ENCODE measurements around the gene PRPF40A. TPM values are rescaled to one million over a fixed set of nuclear protein-coding genes. Genes with fewer than 3 reads are reported as not detected.
A peak's percentile ranks its signal among the peaks of the same experiment; 100 is the strongest.

Gene PRPF40A
- polyA plus RNA-seq, 1 experiment, result 113 TPM

DNA sequence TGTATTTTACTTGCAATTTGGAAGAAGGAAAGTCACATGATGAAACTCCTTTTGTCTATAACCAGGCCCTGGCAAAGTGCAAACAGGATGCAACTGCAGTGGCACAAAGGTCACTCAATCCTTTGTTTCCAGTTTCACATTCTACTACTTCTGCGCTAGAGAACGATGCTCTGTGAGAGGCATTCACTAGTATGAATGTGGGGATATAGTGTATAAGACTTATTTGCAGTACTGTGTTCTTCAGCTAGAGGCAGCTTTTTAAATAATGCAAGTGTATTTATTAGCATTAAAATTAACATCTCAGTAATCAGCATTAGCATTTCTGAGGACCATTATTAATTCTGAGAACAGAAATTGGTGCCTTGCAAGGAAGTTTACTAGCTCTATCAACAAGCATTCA lies 68.9 kb downstream of the PRPF40A start:
- TF ChIP-seq, protein P1, sequence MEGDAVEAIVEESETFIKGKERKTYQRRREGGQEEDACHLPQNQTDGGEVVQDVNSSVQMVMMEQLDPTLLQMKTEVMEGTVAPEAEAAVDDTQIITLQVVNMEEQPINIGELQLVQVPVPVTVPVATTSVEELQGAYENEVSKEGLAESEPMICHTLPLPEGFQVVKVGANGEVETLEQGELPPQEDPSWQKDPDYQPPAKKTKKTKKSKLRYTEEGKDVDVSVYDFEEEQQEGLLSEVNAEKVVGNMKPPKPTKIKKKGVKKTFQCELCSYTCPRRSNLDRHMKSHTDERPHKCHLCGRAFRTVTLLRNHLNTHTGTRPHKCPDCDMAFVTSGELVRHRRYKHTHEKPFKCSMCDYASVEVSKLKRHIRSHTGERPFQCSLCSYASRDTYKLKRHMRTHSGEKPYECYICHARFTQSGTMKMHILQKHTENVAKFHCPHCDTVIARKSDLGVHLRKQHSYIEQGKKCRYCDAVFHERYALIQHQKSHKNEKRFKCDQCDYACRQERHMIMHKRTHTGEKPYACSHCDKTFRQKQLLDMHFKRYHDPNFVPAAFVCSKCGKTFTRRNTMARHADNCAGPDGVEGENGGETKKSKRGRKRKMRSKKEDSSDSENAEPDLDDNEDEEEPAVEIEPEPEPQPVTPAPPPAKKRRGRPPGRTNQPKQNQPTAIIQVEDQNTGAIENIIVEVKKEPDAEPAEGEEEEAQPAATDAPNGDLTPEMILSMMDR (IDR thresholded peaks at IDR 0.05; ENCODE audit: low read depth, low read length), result peak; percentile 40
- H3K27ac ChIP-seq (ENCODE audit: low read depth, low read length), result no peak overlapping the region
- no peak for DNase-seq (ENCODE audit: low read depth, low spot score)
- POLR2A ChIA-PET, result interaction anchor here (0.6 to 1.0 kb wide), 2 partner anchors 69 to 243 kb away, joined by 3 to 7 read pairs; partner anchors contain the start of gene PRPF40A
- CTCF ChIA-PET, result interaction anchor here (0.5 to 4.4 kb wide), 12 partner anchors 10 to 647 kb away, joined by 3 to 45 read pairs (median 4); partner anchors contain the start of gene STAM2
- no peaks in the 10 kb centered on the region for H3K27me3 ChIP-seq (ENCODE audit: control insufficient read depth, insufficient read depth, low read length)
- H3K9me3 ChIP-seq (ENCODE audit: control insufficient read depth, insufficient read depth, low read length), result no peaks in the 10 kb centered on the region
- no peak overlapping the region for H3K4me3 ChIP-seq (ENCODE audit: low read depth, low read length)

DNA sequence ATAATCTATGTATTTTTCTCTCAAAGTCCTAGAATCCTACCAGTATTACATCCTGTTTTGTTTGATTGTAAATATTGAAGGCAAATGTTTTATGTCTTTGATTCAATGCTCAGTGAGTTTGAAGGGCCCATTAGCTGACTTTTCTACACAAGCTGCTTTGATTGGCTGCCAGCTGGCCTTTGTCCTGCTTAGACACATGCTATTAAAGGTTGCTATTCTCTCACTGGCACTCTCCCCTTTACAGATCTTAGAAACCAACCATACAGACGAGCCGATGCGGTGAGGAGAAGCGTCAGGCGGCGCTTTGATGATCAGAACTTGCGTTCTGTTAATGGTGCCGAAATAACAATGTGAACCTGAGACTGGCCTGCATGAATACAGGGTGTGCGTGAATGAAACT lies 69.7 kb downstream of the PRPF40A start:
- Histone ChIP-seq H3K4me3 (ENCODE audit: low read depth, low read length) (no peak overlapping the region), H3K27me3 (ENCODE audit: control insufficient read depth, insufficient read depth, low read length) (no peaks in the 10 kb centered on the region), H3K27ac (ENCODE audit: low read depth, low read length) (no peak overlapping the region), H3K9me3 (ENCODE audit: control insufficient read depth, insufficient read depth, low read length) (no peaks in the 10 kb centered on the region)
- DNase-seq (ENCODE audit: low read depth, low spot score), result no peak
- CTCF ChIA-PET, result interaction anchor here (0.8 to 4.4 kb wide), 11 partner anchors 9 to 471 kb away, joined by 3 to 45 read pairs (median 8); partner anchors contain the start of gene STAM2
- POLR2A ChIA-PET, result interaction anchor here (0.6 to 1.0 kb wide), 3 partner anchors 242 to 472 kb away, joined by 3 to 7 read pairs (median 4); no protein-coding TSS in a partner anchor
- TF ChIP-seq, protein P1 (IDR thresholded peaks at IDR 0.05; ENCODE audit: low read depth, low read length), result no peak

DNA sequence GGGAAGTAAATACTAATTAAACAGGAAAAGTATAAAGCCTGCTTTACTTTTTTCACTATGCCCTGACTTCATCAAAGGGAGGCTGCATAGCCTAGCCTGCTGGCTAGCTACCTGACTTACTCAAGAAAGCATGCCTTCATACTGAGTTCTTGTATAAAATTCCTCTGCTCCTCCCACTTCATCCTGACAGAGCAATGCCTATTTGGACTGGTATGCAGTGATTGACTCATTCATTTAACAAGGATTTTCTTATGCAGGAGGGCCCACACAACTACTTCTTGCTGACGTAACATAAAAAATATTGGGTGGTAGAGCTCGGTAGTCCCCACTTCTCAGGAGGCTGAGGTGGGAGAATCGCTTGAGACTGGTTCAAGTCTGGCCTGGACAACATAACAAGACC lies 70.5 kb downstream of the PRPF40A start:
- H3K9me3 ChIP-seq (ENCODE audit: control insufficient read depth, insufficient read depth, low read length), result no peaks in the 10 kb centered on the region
- no peak overlapping the region for H3K4me3 ChIP-seq (ENCODE audit: low read depth, low read length)
- ChIA-PET CTCF (interaction anchor here (0.7 to 4.4 kb wide), 9 partner anchors 8 to 475 kb away, joined by 4 to 45 read pairs (median 8); partner anchors contain the start of gene STAM2), POLR2A (interaction anchor here (0.6 to 1.0 kb wide), 3 partner anchors 71 to 471 kb away, joined by 3 to 7 read pairs (median 4); partner anchors contain the start of gene PRPF40A)
- TF ChIP-seq, protein P1 (IDR thresholded peaks at IDR 0.05; ENCODE audit: low read depth, low read length), result no peak
- H3K27ac ChIP-seq (ENCODE audit: low read depth, low read length), result no peak overlapping the region
- peak; percentile 80 for DNase-seq (ENCODE audit: low read depth, low spot score)
- H3K27me3 ChIP-seq (ENCODE audit: control insufficient read depth, insufficient read depth, low read length), result no peaks in the 10 kb centered on the region

DNA sequence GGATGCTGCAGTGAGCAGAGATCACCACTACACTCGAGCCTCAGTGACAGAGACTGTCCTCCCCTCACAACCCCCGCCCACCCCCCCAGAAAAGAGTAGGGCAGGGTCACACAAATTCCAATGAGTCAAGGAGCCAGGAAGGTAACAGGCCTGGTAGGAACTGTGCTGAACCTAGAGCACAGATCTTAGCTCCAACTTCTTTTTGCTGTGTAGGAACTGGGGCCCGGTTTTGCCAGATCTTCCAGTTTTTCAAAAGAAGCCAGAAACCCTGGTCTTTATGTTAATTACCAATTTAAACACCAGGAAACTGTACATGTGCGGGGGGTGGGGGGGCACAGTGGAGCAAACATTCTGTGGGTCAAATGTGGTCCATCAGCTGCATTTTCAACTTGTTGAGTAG lies 71.0 kb downstream of the PRPF40A start:
- Histone ChIP-seq H3K27me3 (ENCODE audit: control insufficient read depth, insufficient read depth, low read length) (no peaks in the 10 kb centered on the region), H3K4me3 (ENCODE audit: low read depth, low read length) (no peak overlapping the region), H3K27ac (ENCODE audit: low read depth, low read length) (peak overlapping the region; percentile 34), H3K9me3 (ENCODE audit: control insufficient read depth, insufficient read depth, low read length) (no peaks in the 10 kb centered on the region)
- no peak for DNase-seq (ENCODE audit: low read depth, low spot score)
- TF ChIP-seq, protein P1 (IDR thresholded peaks at IDR 0.05; ENCODE audit: low read depth, low read length), result no peak
- ChIA-PET CTCF (interaction anchor here (0.7 to 4.4 kb wide), 6 partner anchors 11 to 475 kb away, joined by 3 to 45 read pairs (median 8); partner anchors contain the start of gene STAM2), POLR2A (interaction anchor here (0.8 kb wide), 1 partner anchor 71 kb away, joined by 3 read pairs; the partner anchor contains the start of gene PRPF40A)

DNA sequence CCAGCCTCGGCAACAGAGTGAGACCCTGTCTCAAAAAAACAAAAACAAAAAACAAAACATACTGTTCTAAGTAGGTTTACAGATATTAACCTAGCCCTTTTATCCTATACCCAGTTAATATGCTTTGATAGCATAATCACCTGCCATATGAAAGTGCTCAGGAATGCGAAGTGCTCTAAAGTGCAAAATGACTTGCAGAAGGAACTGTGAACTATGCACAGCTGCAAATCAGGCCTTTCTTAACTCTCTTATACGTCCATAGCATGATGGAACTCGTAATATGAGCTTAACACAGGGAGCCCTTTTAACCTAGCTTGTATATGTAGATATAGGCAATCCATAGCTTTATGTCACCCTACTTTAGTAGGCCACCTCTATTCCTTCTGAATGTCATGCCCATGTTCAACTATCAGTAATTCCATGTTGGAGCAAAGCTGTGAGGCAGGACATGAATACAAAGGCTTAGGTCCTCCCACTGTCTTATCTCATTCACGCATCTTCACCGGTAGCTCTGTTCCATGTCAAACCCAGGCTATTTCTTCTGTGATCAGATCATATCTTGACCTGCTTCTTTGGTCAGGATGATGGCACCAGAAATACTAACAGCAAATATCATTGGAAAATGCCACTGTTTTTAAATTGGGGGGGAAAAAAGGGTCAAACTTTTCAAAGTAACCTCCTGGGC lies 72.9 kb downstream of the PRPF40A start:
- POLR2A ChIA-PET, result no interaction called here
- H3K4me3 ChIP-seq (ENCODE audit: low read depth, low read length), result no peak overlapping the region
- TF ChIP-seq, protein P1 (IDR thresholded peaks at IDR 0.05; ENCODE audit: low read depth, low read length), result no peak
- no peaks in the 10 kb centered on the region for H3K9me3 ChIP-seq (ENCODE audit: control insufficient read depth, insufficient read depth, low read length)
- no peaks in the 10 kb centered on the region for H3K27me3 ChIP-seq (ENCODE audit: control insufficient read depth, insufficient read depth, low read length)
- no peak for DNase-seq (ENCODE audit: low read depth, low spot score)
- H3K27ac ChIP-seq (ENCODE audit: low read depth, low read length), result no peak overlapping the region
- CTCF ChIA-PET, result interaction anchor here (0.5 to 1.4 kb wide), 4 partner anchors 9 to 468 kb away, joined by 3 to 7 read pairs (median 4); no protein-coding TSS in a partner anchor

All from AG04450 (cell line).